ENCODE data around the gene CDH4.

DNA sequence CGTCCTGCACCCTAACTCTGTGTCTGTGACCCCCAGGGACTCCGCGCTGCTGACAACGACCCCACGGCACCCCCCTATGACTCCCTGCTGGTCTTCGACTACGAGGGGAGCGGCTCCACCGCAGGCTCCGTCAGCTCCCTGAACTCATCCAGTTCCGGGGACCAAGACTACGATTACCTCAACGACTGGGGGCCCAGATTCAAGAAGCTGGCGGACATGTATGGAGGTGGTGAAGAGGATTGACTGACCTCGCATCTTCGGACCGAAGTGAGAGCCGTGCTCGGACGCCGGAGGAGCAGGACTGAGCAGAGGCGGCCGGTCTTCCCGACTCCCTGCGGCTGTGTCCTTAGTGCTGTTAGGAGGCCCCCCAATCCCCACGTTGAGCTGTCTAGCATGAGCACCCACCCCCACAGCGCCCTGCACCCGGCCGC, 684.7 kb downstream of the CDH4 start:
- TF ChIP-seq, protein P1, sequence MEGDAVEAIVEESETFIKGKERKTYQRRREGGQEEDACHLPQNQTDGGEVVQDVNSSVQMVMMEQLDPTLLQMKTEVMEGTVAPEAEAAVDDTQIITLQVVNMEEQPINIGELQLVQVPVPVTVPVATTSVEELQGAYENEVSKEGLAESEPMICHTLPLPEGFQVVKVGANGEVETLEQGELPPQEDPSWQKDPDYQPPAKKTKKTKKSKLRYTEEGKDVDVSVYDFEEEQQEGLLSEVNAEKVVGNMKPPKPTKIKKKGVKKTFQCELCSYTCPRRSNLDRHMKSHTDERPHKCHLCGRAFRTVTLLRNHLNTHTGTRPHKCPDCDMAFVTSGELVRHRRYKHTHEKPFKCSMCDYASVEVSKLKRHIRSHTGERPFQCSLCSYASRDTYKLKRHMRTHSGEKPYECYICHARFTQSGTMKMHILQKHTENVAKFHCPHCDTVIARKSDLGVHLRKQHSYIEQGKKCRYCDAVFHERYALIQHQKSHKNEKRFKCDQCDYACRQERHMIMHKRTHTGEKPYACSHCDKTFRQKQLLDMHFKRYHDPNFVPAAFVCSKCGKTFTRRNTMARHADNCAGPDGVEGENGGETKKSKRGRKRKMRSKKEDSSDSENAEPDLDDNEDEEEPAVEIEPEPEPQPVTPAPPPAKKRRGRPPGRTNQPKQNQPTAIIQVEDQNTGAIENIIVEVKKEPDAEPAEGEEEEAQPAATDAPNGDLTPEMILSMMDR (IDR thresholded peaks at IDR 0.05 in 8 of 11, conservative IDR thresholded peaks at IDR 0.05 in 3 of 11), result no peak
- TF ChIP-seq POLR2AphosphoS5 (IDR thresholded peaks at IDR 0.05) (no peak), POLR2A (IDR thresholded peaks at IDR 0.05) (no peak)
